ENCODE data around the gene PLTP. TPM values are rescaled to one million over a fixed set of nuclear protein-coding genes. Genes with fewer than 3 reads are reported as not detected.

Gene PLTP
- total and polyA plus RNA-seq, 7 experiments from 2014 or later, result 0.31 to 0.44 (median 0.37) TPM; not detected in 3

GRCh38 chr20:45861221-45862075 is 50.5 kb downstream of the PLTP start:
- Mint-ChIP-seq H3K4me1 (peaks cover 15 to 44% (median 40%) of the 10 kb centered on the region in 7 donors), H3K27ac (no peak overlapping the region), H3K4me3 (no peak overlapping the region), H3K9me3 (peaks cover 0 to 3% (median 0%) of the 10 kb centered on the region in 11 donors), H3K36me3 (peaks cover 0 to 19% (median 11%) of the 10 kb centered on the region in 5 donors), H3K27me3 (no peaks in the 10 kb centered on the region)
- CTCF ChIA-PET, result no interaction called here
- Histone ChIP-seq H3K4me3 (ENCODE audit: low read length) (no peak overlapping the region), H3K27me3 (ENCODE audit: control insufficient read depth in 2 of 2, insufficient read depth in 2 of 2, low read length in 2 of 2) (no peaks in the 10 kb centered on the region), H3K27ac (ENCODE audit: low read depth, low read length) (no peak overlapping the region), H3K4me1 (ENCODE audit: control insufficient read depth in 2 of 2, insufficient read depth in 2 of 2, low read length in 2 of 2) (peaks cover 7 to 8% of the 10 kb centered on the region in 2 donors), H3K36me3 (ENCODE audit: control insufficient read depth in 2 of 3, insufficient read depth in 3 of 3, low read length in 3 of 3) (peaks cover 0 to 5% (median 0%) of the 10 kb centered on the region in 3 experiments), H3K9me3 (ENCODE audit: control insufficient read depth in 2 of 3, low read length in 3 of 3) (no peaks in the 10 kb centered on the region)
- ATAC-seq (no peak), DNase-seq (no peak)
- POLR2A ChIA-PET, result interaction anchor here (1.1 kb wide), 1 partner anchor 74 kb away, joined by 4 read pairs; no protein-coding TSS in a partner anchor
- intact Hi-C loops (cut with micrococcal nuclease), result no loop called here

- Mint-ChIP-seq H3K9me3 (peaks cover 0 to 3% (median 0%) of the 10 kb centered on the region in 11 donors), H3K4me1 (peaks cover 16 to 50% (median 47%) of the 10 kb centered on the region in 7 donors), H3K4me3 (no peak overlapping the region), H3K36me3 (peaks cover 0 to 19% (median 11%) of the 10 kb centered on the region in 5 donors), H3K27me3 (no peaks in the 10 kb centered on the region), H3K27ac (peak overlapping the region in 1 of 9 donors; percentile 32)
- no peak for ATAC-seq
- no peak overlapping the region for H3K27ac ChIP-seq (ENCODE audit: low read depth, low read length)
- H3K27me3 ChIP-seq (ENCODE audit: control insufficient read depth in 2 of 2, insufficient read depth in 2 of 2, low read length in 2 of 2), result no peaks in the 10 kb centered on the region
- H3K4me3 ChIP-seq (ENCODE audit: low read length), result no peak overlapping the region
- H3K36me3 ChIP-seq (ENCODE audit: control insufficient read depth in 2 of 3, insufficient read depth in 3 of 3, low read length in 3 of 3), result peaks cover 0 to 5% (median 0%) of the 10 kb centered on the region in 3 experiments
- peaks cover 14 to 15% of the 10 kb centered on the region in 2 donors for H3K4me1 ChIP-seq (ENCODE audit: control insufficient read depth in 2 of 2, insufficient read depth in 2 of 2, low read length in 2 of 2)
- intact Hi-C loops (cut with micrococcal nuclease), result no loop called here
- no peak for DNase-seq
- ChIA-PET POLR2A (interaction anchor here (1.1 to 5.3 kb wide), 2 partner anchors 22 to 75 kb away, joined by 4 to 64 read pairs; partner anchors contain the start of gene ZSWIM1), CTCF (no interaction called here)
- no peaks in the 10 kb centered on the region for H3K9me3 ChIP-seq (ENCODE audit: control insufficient read depth in 2 of 3, low read length in 3 of 3)
These were observed 51.3 kb downstream of the PLTP start for GRCh38 chr20:45860560-45861220.

- intact Hi-C loops (cut with micrococcal nuclease), result loop anchor here in 1 of 2 donors (5.0 to 10.0 kb wide), 2 partner anchors 445 to 973 kb away; partner anchors contain the start of genes PIGT and YWHAB
- DNase-seq (no peak), ATAC-seq (no peak)
- Histone ChIP-seq H3K4me1 (ENCODE audit: control insufficient read depth in 2 of 2, insufficient read depth in 2 of 2, low read length in 2 of 2) (peaks cover 16 to 20% of the 10 kb centered on the region in 2 donors), H3K36me3 (ENCODE audit: control insufficient read depth in 2 of 3, insufficient read depth in 3 of 3, low read length in 3 of 3) (peaks cover 0 to 5% (median 0%) of the 10 kb centered on the region in 3 experiments), H3K27ac (ENCODE audit: low read depth, low read length) (no peak overlapping the region), H3K27me3 (ENCODE audit: control insufficient read depth in 2 of 2, insufficient read depth in 2 of 2, low read length in 2 of 2) (no peaks in the 10 kb centered on the region), H3K4me3 (ENCODE audit: low read length) (no peak overlapping the region), H3K9me3 (ENCODE audit: control insufficient read depth in 2 of 3, low read length in 3 of 3) (no peaks in the 10 kb centered on the region)
- peaks cover 16 to 56% (median 54%) of the 10 kb centered on the region in 7 donors for H3K4me1 Mint-ChIP-seq
- CTCF ChIA-PET, result no interaction called here
- POLR2A ChIA-PET, result interaction anchor here (5.3 kb wide), 1 partner anchor 23 kb away, joined by 64 read pairs; the partner anchor contains the start of gene ZSWIM1
- H3K4me3 Mint-ChIP-seq, result peak overlapping the region in 1 of 10 donors; percentile 56
- H3K36me3 Mint-ChIP-seq, result peaks cover 0 to 19% (median 11%) of the 10 kb centered on the region in 5 donors
- no peak overlapping the region for H3K27ac Mint-ChIP-seq
- no peaks in the 10 kb centered on the region for H3K27me3 Mint-ChIP-seq
- peaks cover 0 to 3% (median 0%) of the 10 kb centered on the region in 11 donors for H3K9me3 Mint-ChIP-seq
These were observed 52.0 kb downstream of the PLTP start for GRCh38 chr20:45859916-45860315.

GRCh38 chr20:45857882-45858216 is 54.1 kb downstream of the PLTP start:
- DNase-seq, result no peak
- Mint-ChIP-seq H3K27ac (peak overlapping the region; percentile 96 to 99 (median 98)), H3K4me1 (peaks cover 23 to 74% (median 61%) of the 10 kb centered on the region in 7 donors), H3K9me3 (peaks cover 0 to 3% (median 0%) of the 10 kb centered on the region in 11 donors), H3K36me3 (peaks cover 0 to 20% (median 16%) of the 10 kb centered on the region in 5 donors), H3K27me3 (no peaks in the 10 kb centered on the region), H3K4me3 (peak overlapping the region; percentile 95 to 98 (median 96))
- Histone ChIP-seq H3K27me3 (ENCODE audit: control insufficient read depth in 2 of 2, insufficient read depth in 2 of 2, low read length in 2 of 2) (no peaks in the 10 kb centered on the region), H3K4me3 (ENCODE audit: low read length) (peak overlapping the region; percentile 94), H3K36me3 (ENCODE audit: control insufficient read depth in 2 of 3, insufficient read depth in 3 of 3, low read length in 3 of 3) (peaks cover 0 to 21% (median 9%) of the 10 kb centered on the region in 3 experiments), H3K27ac (ENCODE audit: low read depth, low read length) (peak overlapping the region; percentile 95), H3K4me1 (ENCODE audit: control insufficient read depth in 2 of 2, insufficient read depth in 2 of 2, low read length in 2 of 2) (peaks cover 16 to 26% of the 10 kb centered on the region in 2 donors), H3K9me3 (ENCODE audit: control insufficient read depth in 2 of 3, low read length in 3 of 3) (no peaks in the 10 kb centered on the region)
- POLR2A ChIA-PET, result interaction anchor here (0.5 to 5.3 kb wide), 10 partner anchors 9 to 114 kb away, joined by 3 to 64 read pairs (median 8); partner anchors contain the start of genes CTSA, DNTTIP1, NEURL2 and PCIF1
- CTCF ChIA-PET, result no interaction called here
- intact Hi-C loops (cut with micrococcal nuclease), result loop anchor here (1.0 to 10.0 kb wide), 15 partner anchors 23 to 971 kb away; partner anchors contain the start of genes CTSA (in 2 of the 2), DNTTIP1 (in 2 of the 2), NEURL2 (in 2 of the 2) and UBE2C (in 2 of the 2)
- peak; percentile 10 for ATAC-seq

- peaks cover 16 to 26% of the 10 kb centered on the region in 2 donors for H3K4me1 ChIP-seq (ENCODE audit: control insufficient read depth in 2 of 2, insufficient read depth in 2 of 2, low read length in 2 of 2)
- Mint-ChIP-seq H3K4me1 (peaks cover 23 to 76% (median 63%) of the 10 kb centered on the region in 7 donors), H3K9me3 (peaks cover 0 to 3% (median 0%) of the 10 kb centered on the region in 11 donors), H3K27me3 (no peaks in the 10 kb centered on the region), H3K36me3 (peaks cover 0 to 23% (median 16%) of the 10 kb centered on the region in 5 donors), H3K27ac (peak within 1 kb of the TSS; percentile 96 to 99 (median 98)), H3K4me3 (peak within 1 kb of the TSS; percentile 95 to 98 (median 96))
- H3K27ac ChIP-seq (ENCODE audit: low read depth, low read length), result peak within 1 kb of the TSS; percentile 95
- DNase-seq, result peak; percentile 62 to 100 (median 97)
- H3K36me3 ChIP-seq (ENCODE audit: control insufficient read depth in 2 of 3, insufficient read depth in 3 of 3, low read length in 3 of 3), result peaks cover 0 to 24% (median 9%) of the 10 kb centered on the region in 3 experiments
- H3K27me3 ChIP-seq (ENCODE audit: control insufficient read depth in 2 of 2, insufficient read depth in 2 of 2, low read length in 2 of 2), result no peaks in the 10 kb centered on the region
- intact Hi-C loops (cut with micrococcal nuclease), result loop anchor here (1.0 to 10.0 kb wide), 15 partner anchors 23 to 970 kb away; partner anchors contain the start of genes CTSA (in 2 of the 2), DNTTIP1 (in 2 of the 2), NEURL2 (in 2 of the 2) and UBE2C (in 2 of the 2)
- H3K4me3 ChIP-seq (ENCODE audit: low read length), result peak within 1 kb of the TSS; percentile 94
- H3K9me3 ChIP-seq (ENCODE audit: control insufficient read depth in 2 of 3, low read length in 3 of 3), result no peaks in the 10 kb centered on the region
- ATAC-seq, result peak; percentile 99
- CTCF ChIA-PET, result no interaction called here
- POLR2A ChIA-PET, result interaction anchor here (0.5 to 5.3 kb wide), 12 partner anchors 10 to 114 kb away, joined by 3 to 64 read pairs (median 5); partner anchors contain the start of genes CTSA, DNTTIP1, NEURL2 and PCIF1
These were observed 54.7 kb downstream of the PLTP start, which contains the start of the genes ACOT8 and ZSWIM3 for GRCh38 chr20:45857114-45857881. Gene ACOT8, minus strand, starts transcription at chr20:45857392. Its CDS starts 77 bp downstream, at chr20:45857315. Gene ZSWIM3, plus strand, starts transcription at chr20:45857614. Its CDS starts 212 bp downstream, at chr20:45857826.
